Inflammatory macrophage treated with lipopolysaccharide for 1 hour (primary cell): Measurements from ENCODE around the gene FBP1.

Experiments used
- DNase-seq, 2 donors: peaks; one replicate each; pipeline ENCODE4 v3.0.0-alpha.2; 2020 to 2022

Gene FBP1

DNA sequence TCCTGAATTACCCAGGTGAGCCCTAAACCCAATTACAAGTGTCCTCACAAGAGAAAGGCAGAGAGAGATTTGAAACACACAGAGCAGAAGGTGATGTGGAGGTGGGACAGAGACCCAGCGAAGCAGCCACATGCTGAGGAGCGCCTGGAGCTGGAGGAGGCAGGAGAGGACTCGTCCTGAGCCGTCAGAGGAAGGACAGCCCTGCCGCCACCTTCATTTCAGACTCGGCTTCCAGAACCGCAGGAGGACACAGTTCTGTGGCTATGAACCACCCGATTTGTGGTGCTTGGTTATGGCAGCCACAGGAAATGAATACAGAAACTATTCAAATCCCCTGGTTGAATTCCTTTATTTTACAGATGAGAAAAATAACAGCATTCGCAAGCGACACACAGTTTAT lies 16.4 kb upstream of the FBP1 start:
- no peak for DNase-seq

DNA sequence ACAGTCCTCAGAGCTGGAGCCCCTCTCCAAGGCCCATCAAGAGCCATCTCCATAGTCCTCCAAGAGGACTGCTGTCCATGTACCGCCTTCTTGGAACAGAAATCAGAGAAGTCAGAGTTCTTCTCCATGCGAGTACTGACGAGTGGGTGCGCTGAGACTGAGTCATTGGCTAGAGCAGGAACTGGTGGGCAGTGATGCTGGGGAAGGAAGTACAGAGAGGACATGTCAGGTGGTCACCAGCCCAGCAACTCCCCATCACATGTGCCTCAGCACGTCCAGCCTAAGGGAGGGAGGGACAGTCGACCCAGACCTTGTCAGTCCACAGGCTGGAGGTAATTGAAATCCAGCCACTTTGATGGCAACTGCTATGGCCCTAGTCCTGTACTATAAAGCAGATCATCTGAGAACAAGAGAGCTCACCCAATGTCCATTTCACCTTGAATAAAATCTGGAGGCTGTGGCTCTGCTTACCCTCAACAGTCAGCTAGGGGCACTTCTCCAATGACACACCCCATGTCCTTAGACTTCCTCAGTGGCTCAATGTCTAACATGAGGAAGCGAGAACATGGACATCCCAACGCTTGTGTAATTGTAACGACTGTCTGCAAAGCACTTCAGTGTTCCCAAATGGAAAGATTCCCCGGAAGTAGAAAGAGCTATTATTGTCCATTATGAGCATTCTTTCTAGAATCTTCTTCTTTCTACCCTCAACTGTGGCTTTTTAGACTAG lies 15.0 kb upstream of the FBP1 start:
- DNase-seq = peak; percentile 87 to 97

DNA sequence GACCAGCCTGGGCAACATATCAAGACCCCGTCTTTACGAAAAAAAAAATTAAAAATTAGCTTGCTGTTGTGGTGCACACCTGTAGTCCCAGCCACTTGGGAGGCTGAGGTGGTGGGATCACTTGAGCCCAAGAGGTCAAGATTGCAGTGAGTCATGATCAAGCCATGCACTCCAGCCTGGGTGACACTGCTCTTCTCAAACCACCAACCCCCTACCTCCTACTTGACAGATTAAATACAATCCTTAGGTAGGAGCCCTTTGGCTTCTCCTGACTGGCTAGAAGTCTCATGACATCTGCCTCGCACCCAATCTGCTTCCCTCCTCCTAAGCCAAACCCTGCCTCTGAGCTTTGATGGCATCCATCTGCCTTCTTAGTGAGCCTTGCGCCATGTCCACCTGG lies 11.6 kb upstream of the FBP1 start:
- DNase-seq = no peak

DNA sequence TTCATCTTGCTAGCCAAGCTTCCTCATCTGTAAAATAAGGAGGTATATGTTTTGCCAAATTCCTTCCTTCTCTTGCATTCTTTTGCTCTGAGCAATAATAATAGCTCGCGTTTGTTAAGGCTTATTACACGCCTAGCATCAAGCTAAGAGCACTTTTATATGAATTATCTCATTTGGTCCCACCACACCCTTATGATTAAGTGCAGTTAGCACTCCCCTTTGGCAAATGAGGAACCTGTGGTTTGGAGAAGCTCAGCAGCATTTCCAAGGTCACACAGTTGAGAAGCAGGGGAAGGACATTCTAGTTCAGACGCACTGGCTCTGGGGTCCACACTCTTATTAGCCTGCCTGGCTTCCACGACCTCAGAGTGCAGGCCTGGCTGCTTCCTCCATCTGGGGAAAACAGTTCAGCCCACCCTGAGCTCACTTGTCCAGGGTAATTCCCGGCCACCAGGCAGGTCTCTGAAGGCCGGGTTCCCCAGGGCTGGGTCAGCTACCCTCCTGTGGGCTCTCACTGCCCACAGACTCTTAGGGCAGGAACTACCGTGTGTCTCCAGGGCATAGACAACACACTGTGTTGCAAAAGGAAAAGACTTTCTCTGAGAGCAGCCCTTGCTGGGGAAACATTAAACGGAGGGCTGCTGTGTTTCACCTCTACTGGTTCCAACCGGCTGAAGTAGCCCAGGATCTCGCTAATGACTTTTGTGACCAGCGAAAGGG lies 9.9 kb upstream of the FBP1 start:
- DNase-seq = peak; percentile 81 to 91

DNA sequence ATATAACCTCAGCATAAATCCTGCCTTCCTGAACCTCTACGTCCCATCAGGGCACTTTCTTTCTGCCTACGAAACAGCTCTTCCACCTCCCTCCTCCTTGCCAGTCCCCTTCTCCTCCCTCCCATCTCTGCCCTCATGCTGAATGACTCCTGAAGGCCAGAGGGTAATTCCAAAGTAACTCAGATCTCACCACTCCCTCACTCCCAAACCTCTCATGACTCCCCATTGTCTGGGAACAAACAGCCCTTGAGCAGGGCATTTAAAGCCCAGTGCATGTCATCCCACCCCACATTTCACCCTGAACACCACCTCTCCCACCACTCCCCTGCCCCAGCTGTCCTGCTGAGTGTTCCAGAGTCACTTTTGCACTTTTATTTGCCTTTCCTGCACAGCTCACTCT lies 8.9 kb upstream of the FBP1 start:
- no peak for DNase-seq

DNA sequence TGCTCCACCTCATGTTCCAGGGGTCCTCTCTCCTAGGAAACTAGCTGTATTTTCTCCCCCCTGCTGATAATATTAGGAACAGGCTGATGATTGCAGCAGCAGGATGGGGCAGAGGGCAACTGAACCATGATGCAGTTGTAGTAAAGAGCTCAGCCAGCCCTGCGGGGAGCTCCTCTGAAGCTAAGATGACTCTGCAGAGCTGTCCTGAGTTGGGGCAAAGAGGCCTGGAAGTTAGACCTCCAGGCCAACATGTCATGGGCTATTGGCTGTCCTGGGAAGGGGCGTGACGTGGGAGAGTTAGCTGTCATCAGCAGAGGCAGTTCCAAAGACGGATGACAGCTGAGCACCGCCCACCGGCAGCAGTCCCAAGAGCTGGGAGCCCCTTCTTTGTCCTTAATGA lies 6.6 kb upstream of the FBP1 start:
- DNase-seq = peak in 1 of 2 donors; percentile 50

DNA sequence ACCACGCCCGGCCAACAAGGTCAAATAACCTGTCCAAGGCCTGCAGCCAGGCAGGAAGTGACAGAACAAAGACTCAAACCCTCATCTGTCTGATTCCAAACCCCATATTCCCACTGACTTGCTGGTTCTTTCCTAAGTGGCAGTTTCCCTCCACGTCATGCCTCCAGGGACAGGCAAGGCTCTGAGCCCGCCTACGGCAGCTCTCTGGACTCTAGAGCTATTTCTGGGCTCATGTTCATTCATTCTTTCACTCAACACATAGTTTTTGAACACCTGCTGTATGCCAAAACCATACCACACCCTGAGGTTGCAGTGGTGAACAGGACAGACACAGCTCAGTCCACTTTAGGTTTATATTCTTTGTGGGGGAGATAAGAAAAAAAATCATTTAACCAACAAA lies 5.2 kb upstream of the FBP1 start:
- DNase-seq = peak in 1 of 2 donors; percentile 61

DNA sequence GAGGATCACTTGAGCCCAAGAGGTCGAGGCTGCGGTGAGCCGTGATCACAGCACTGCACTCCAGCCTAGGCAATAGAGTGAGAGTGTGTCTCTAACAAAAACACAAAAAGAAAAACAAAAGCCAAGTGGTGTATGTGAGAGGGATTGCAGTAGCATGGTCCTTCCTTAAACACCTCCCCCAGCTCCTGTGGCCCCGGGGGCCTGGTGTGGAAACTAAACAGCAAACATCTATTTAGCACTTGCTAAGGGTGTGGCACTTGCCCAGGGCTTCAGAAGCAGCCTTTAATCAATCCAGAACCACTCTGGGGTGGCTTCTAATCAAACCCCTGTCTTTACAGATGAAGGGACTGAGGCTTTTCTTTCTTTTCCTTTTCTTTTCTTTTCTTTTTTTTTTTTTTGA lies 4.4 kb upstream of the FBP1 start:
- DNase-seq = no peak

DNA sequence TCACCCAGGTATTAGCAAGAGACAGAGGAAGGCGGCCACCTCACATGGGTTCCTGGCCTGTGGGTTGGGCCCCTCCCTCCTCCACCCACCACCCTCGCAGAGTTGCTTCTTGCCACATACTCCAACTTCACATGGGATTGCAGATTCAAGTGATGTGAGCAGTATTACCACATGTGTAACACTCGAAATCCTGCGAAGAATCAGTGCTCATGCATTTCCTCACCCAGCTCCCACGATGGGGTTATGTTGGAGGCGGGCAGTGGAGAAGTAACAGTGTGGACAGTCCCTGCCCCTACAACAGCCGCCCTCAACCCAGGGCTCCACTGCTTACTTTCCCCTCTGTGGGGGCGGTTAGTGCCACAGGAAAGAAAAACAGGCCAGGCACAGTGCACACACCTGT lies 3.9 kb upstream of the FBP1 start:
- peak; percentile 93 to 98 for DNase-seq

DNA sequence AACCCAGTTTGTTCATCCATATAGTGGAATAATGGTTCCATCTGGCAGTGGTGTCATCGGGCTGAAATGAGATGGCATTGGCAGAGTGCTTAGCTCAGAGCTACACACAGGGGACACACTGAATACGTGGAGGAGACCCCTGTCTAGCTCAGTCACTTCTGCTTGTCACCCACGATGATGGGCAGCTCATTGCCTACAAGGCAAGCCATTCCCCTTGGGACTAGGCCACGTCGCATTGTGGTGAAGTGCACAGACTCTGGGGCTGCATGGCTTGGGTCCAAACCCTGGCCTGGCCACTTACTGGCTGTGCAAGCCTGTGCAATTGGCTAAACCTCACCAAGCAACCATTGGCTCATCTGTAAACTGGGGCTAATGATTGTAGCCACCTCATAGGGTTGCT lies 3.2 kb upstream of the FBP1 start:
- DNase-seq = no peak

DNA sequence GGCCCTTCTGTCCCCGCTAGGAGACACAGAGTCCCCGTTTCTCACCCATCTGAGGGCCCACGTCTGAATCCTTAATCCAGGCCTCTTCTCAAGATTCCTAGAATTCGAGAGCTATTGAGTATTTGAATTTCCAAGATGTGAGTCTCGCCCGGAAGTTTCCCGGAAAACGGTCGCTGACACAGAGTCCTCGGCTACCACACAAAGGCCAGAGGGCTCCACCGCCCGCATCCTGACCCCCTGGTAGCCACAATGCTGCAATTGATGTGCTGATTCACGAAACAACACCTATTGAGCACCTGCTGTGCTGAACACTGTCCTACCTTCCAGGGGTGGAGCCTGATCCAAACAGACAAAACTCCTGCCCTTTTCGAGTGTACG lies 670 bp upstream of the FBP1 start:
- no peak for DNase-seq

DNA sequence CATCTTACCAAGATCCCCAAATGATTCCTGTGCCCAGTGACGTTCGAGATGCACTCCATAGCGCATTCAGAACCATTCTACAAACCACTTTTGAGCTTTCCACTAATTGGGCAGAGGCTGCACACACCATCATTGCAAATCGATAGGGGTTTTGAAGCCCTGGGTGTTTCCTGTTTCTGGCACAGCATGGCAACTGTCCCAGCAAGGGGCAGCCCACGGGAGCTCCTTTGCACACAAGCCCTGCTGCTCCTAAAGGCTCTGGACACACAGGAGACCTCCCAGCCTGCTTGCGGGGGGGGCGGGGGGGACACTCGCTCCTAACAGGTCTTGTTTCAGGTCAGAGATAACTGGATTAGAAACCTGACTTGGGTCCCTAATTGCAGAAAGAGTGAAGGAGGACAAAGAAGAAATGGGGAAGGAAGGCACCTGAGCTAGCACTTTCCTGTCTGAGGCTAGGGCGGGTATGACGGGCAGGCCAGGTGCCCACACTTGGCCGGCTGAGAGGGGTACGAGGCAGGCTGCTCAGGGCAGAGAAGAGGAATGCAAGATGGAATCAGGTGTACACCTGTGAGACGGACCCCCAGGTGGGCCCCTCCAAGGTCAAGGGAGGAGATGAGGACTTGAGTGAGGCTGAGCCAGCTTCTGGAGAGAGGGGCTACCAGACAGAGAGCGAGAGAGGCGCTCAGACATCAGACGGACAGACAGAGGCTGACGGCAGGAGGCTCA lies 820 bp downstream of the FBP1 start:
- no peak for DNase-seq

DNA sequence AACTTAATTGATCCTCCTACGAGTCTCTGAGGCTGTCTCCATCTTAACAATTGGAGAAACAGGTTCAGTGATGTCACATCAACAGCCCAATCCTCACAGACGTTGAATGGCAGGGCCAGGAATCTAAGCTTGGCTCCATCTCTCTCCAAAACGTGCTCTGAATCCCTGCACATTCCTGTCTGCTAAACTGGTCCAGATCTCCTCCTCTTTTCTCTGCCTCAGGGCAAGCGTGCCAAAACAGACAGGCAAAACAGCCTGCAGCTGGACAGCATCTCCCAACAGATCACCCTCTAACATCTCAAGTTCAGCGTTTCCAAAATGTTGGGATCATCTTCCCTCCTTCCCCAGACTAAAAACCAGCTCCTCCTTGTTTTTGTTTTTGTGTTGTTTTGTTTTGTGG lies 6.6 kb downstream of the FBP1 start:
- no peak for DNase-seq

DNA sequence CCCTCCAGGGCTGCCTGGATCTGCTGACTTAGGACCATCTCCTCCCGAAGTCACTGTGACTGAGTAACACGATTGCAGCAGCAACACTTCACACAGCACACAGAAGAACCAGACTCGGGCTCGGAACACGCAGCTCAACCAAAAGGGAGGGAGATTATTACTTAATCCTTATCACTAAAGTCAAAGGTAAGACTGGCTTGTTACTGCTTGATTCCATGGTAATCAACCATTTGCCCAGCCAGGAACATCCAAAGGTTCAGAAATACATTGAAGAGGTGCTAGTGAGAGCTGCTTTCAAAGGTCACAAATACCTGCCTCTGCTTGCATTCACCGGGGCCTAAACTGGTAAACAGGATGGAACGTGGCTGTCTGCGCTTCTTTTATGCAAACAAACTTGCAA lies 7.7 kb downstream of the FBP1 start:
- DNase-seq = no peak

DNA sequence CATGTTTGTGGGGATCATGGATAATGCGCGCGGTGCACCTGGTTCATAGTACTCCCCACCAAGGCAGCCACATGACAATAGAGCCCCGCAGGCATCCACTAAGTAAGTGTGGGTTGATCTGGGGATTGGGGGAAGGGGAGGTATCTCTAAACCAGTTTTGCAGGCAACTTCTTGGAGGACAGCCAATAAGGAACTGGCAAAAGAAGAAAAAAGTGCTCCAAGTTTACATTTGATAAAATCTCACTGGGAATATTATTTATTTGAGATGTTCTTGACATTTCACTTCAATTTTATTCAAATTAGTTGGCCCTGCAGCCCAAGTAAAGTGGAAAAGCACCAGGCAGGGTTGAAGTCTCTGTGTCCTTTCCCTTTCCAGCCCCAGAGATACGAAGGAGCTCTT lies 8.5 kb downstream of the FBP1 start:
- DNase-seq = no peak

DNA sequence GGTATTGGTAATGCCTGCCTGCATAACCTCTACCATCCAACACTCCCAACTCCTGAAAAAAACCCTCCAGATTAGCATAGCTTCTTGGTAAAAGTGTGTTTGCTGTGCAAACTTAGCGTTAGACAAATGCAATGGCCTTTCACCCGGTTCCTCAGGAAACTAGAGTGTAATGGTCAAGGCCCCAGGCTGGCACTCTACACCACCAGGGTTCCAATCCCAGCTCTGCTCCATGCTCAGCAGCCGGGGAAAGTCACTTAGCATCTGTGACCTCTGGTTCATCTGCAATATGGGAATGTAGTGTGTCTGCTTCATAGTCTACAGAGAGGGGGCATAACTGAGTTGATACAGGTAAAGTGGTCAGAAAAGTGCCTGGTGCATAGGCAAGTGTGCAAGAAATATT lies 9.0 kb downstream of the FBP1 start:
- DNase-seq = no peak

DNA sequence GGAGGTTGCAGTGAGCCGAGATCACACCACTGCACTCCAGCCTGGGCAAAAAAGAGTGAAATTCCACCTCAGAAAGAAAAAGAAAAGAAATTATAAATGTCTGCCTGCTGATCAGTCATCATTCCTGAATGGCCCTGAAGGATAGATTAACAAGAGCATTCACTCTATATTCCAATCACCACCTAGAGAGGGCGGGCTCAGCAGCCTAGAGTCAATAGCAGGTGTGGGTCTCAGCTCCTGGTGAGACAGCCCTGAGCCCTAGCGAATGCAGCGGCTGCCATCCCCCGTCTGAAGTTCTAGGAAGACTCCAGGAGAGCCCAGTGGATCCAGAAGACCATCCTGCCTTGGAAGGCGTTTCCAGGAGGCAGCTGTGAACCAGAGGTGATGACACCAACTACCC lies 12.0 kb downstream of the FBP1 start:
- DNase-seq = no peak

DNA sequence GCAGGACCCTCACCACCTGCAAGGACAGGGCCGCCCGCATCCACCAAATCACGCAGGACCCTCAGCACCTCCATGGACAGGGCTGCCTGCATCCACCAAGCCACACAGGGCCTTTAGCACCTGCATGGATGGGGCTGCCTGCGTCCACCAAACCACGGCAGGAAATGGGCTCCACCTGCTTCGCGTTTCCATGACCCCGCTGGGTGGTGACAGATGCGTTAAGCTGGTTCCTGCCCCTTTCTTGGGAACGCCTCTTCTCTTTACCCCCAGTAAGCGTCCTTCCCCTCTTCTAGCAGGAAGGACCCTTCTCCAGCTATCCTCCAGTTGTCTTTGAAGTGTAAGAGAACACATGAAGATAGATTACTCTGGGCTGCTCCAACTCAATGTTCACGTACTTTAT lies 13.5 kb downstream of the FBP1 start:
- DNase-seq = no peak

DNA sequence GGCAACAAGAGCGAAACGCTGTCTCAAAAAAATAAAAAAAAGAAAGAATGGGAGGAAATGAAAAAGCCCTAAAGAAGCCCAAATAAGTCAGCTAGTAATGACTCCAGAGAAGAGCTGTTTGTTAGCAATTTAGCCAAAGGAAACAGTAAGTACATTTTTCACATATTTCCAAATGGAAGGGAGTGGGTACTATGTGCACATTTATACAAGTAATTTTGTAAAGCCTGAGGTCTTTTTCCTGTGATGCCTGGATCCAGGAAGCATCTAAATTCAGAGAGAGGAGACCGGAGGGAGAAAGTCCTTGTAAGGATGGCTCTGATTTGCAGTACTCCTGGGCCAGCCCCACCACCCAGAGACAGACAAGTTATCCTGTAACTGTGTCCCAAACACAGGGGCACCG lies 14.7 kb downstream of the FBP1 start:
- no peak for DNase-seq

DNA sequence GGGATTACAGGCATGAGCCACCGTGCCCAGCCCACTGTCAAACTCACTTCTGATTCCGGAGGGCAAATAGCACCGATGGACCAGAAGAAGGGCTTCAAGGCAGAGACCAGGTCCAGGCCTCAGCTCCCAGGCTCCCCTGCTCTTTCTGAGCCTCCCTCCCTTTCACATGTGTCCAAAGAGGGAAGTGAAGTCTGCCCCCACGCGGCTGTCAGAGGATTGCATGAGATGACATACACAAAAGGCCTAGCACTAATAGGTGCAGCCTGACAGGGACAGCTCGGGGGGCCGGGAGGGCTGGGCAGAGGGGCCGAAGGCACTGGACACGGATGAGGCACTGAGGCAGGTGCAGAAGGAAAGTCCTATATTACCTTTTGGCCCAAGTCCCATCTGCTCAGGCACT lies 16.1 kb downstream of the FBP1 start:
- peak; percentile 59 to 61 for DNase-seq

DNA sequence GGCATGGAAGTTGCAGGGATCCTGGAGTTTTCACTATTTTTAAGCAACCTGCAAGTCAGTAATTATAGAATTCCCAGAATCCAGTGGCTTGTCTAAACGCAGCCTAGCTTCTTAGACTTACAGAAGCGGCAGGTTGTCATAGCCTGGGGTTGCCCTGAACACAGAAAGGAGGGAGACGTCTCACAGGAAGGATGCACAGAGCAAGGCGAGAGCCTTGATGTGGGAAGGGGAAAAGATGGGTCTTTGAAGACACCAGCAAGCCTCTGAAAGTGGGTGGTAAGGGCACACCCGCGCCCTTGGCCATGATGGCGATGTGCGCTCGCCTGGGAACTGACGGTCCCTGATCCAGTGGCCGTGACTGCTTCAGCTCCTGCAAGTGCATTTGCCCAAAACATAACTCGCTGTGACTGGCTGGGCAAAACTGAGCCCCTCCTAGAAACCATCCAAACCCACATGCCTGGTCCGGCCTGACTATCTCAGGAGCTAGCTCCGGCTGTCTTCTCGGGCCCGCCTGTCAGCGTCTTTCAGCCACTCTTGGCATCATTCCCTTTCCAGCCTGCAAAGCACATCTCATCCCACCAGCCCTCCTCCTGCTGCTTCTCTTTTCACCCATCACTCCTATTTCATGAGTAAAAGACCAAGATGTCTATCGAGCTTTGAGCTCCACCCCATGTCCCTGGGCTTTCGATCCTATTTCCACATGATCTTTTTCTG lies 17.1 kb downstream of the FBP1 start:
- DNase-seq = no peak

DNA sequence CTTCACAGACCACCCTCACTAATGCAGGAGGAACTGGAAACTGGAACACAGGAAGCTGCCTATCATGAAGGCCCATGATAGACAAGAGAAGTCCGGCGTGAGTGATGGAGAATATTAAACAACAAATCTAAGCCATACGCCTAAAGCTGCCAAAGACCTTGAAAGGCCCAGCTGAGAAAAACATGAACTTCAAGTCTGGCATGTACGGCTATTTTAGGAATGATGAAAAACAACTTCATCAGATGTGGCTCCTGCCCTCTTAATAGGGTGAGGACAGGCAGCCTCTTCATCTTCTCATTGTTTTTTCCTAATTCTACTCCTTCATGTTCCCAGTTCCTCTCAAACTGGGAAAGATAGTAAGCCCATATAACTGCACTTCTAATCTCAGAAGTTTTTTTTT lies 20.3 kb downstream of the FBP1 start:
- no peak for DNase-seq

DNA sequence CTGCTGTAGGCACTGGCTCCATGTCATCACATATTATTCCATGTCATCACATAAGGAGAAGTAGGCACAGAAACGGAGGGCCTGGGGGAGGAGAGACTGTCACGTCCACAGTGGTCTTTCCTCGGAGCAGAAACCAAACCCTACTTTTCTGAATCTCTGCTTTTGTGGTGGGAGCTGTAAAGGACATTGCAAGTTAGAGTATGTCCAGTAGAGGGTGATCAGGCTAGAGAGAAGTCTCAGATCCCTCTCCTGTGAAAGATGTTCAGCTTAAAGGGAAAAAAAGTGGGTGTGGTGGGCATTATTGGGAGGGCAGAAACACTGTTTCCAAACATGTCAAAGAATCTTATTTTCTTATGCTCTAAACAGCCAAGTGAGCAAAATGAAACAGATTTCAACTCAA lies 26.3 kb downstream of the FBP1 start:
- DNase-seq = no peak

DNA sequence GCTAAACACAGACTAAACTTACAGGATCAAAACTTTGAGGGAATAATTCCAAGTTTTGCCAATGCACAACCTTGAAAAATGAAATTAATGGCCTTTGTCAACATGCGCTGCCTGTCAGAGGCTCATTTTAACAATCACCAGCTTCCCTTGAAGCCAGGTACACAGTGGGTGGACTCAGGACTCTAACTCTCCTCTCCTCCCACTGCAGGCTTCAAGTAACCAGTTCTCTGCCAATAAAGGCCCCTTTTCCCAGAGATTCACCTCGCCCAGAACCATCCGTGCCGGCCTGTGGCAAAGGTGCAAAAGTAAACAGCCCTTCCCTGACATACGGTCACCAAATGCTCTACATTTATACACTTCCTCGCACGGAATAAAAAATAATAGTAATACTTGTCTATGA lies 27.2 kb downstream of the FBP1 start:
- DNase-seq = no peak
